ENCODE results near the gene C10orf62.

C10orf62 gene

GRCh38 chr10:97587183-97587582, 2.3 kb upstream of the C10orf62 start:
- no peak for DNase-seq

GRCh38 chr10:97590082-97590747, 694 bp downstream of the C10orf62 start:
- DNase-seq, result no peak

GRCh38 chr10:97590748-97591495, 1.4 kb downstream of the C10orf62 start:
- no peak for DNase-seq

- DNase-seq, result no peak
Measured at GRCh38 chr10:97593421-97593820, 3.9 kb downstream of the C10orf62 start.

- DNase-seq, result no peak
Measured at GRCh38 chr10:97596101-97597082, 6.9 kb downstream of the C10orf62 start.

- DNase-seq, result no peak
Measured at GRCh38 chr10:97597778-97598177, 8.3 kb downstream of the C10orf62 start.

- DNase-seq, result no peak
Measured at GRCh38 chr10:97598407-97599271, 9.1 kb downstream of the C10orf62 start.

- no peak for DNase-seq
Measured at GRCh38 chr10:97599272-97599619, 9.7 kb downstream of the C10orf62 start.

- no peak for DNase-seq
Measured at GRCh38 chr10:97600616-97601015, 11.1 kb downstream of the C10orf62 start.

GRCh38 chr10:97601268-97602215, 12.0 kb downstream of the C10orf62 start:
- DNase-seq, result no peak

GRCh38 chr10:97607095-97607636, 17.6 kb downstream of the C10orf62 start:
- no peak for DNase-seq

GRCh38 chr10:97608991-97609561, 19.6 kb downstream of the C10orf62 start:
- no peak for DNase-seq

- DNase-seq, result no peak
Measured at GRCh38 chr10:97611473-97611872, 22.0 kb downstream of the C10orf62 start.

- DNase-seq, result peak in 1 of 2 experiments; percentile 21
Measured at GRCh38 chr10:97612386-97612785, 22.9 kb downstream of the C10orf62 start.

- no peak for DNase-seq
Measured at GRCh38 chr10:97618285-97618684, 28.8 kb downstream of the C10orf62 start.

GRCh38 chr10:97618733-97619132, 29.2 kb downstream of the C10orf62 start:
- DNase-seq, result no peak

GRCh38 chr10:97623277-97623676, 33.8 kb downstream of the C10orf62 start:
- no peak for DNase-seq

GRCh38 chr10:97627731-97628130, 38.2 kb downstream of the C10orf62 start:
- no peak for DNase-seq

GRCh38 chr10:97628228-97628627, 38.7 kb downstream of the C10orf62 start:
- no peak for DNase-seq

- DNase-seq, result no peak
Measured at GRCh38 chr10:97629289-97629688, 39.8 kb downstream of the C10orf62 start.

GRCh38 chr10:97631098-97631497, 41.6 kb downstream of the C10orf62 start:
- DNase-seq, result no peak
